DLD1 (cell line): ENCODE results near the gene SERPINC1.
"Not testable (repeated sequence)": the region's sequence is repeated elsewhere in the genome, so short reads cannot be mapped to it uniquely, and the experiment has no call there.

Source experiments
- in situ Hi-C: cut with HindIII; loops from 2 replicates; pipeline ENCODE4 v1.10.0; 2017; ENCODE audit warnings: low sequenced_read_pairs

The SERPINC1 gene

GRCh38 chr1:173917149-173917548, at the start of gene SERPINC1:
SERPINC1 (minus strand) TSS chr1:173917327; CDS start chr1:173917259, 68 bp downstream.
- in situ Hi-C loops = no loop called here

- in situ Hi-C loops = not testable (repeated sequence)
Measured at GRCh38 chr1:173965896-173966295, 48.8 kb upstream of the SERPINC1 start.

DNA sequence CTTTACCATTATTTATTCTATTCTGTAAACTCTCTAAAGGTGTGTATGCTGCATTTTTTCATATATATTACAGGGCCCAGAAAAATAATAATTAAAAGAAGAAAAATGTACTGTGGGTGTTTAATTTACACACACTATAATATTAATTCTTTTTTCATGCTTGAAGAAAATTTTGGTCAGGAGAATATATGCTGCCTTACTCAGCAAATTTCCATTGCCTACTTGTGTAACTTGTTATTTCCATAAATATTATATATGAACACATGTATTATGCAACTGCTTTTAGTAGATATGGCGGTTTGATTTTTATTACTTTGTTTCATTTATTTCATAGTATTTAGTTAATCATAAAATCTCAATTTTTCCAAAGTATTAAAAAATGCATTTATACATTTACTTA, 46.4 kb upstream of the SERPINC1 start:
- in situ Hi-C loops = no loop called here

GRCh38 chr1:173960625-173961024, 43.5 kb upstream of the SERPINC1 start:
- in situ Hi-C loops = no loop called here

DNA sequence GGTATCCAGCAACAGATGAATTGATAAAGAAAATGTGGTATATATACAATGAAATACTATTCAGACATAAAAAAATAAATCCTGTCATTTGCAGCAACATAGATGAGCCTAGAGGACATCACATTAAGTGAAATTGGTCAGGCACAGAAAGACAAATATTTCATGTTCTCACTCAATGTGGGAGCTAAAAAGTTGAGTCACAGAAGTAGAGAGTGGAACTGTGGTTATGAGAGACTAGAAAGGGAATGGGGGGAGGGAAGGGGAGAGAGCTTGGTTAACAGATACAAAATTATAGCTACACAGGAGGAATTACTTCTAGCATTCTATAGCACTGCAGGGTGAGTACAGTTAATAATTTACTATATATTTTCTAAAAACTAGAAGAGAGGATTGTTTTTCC, 37.1 kb upstream of the SERPINC1 start:
- in situ Hi-C loops = no loop called here

DNA sequence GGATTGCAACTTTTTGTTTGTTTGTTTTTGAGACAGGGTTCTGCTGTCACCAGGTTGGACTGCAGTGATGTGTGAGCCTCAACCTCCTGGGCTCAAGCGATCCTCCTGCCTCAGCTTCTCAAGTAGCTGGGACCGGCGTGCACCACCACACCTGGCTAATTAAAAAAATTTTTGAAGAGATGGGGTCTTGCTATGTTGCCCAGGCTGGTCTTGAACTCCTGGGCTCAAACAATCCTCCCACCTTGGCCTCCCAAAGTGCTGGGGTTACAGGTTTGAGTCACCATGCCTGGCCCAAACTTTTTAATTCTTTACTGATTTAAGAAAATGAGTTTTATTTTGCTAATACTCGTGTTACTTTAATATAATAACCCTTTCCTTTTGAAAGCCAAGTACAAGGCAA, 31.5 kb upstream of the SERPINC1 start:
- in situ Hi-C loops = no loop called here

GRCh38 chr1:173946380-173946921, 29.3 kb upstream of the SERPINC1 start:
- in situ Hi-C loops = no loop called here

- in situ Hi-C loops = no loop called here
Measured at GRCh38 chr1:173937062-173937461, 19.9 kb upstream of the SERPINC1 start.

DNA sequence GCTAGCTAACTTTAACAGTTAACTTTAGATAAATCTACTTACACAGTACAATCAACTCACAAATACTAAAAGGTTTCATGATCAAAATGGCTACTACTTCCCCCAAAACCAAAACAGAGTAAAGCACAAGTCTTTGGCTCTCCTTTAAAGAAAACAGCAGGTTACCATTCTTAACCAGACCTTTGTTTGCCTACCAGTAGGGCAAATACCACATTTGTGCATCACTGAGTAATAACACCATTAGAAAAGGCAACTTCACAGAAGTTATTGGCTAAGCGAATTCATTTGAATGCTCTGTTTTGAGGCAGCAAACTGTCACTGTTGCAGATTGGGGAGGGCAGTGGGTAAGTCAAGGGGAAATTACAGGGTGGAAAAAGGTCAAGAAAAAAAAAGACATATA, 17.3 kb upstream of the SERPINC1 start:
- in situ Hi-C loops = no loop called here

GRCh38 chr1:173930541-173930940, 13.4 kb upstream of the SERPINC1 start:
- in situ Hi-C loops = not testable (repeated sequence)

- in situ Hi-C loops = no loop called here
Measured at GRCh38 chr1:173925306-173926242, 8.4 kb upstream of the SERPINC1 start.

GRCh38 chr1:173920861-173921260, 3.7 kb upstream of the SERPINC1 start:
- in situ Hi-C loops = no loop called here

DNA sequence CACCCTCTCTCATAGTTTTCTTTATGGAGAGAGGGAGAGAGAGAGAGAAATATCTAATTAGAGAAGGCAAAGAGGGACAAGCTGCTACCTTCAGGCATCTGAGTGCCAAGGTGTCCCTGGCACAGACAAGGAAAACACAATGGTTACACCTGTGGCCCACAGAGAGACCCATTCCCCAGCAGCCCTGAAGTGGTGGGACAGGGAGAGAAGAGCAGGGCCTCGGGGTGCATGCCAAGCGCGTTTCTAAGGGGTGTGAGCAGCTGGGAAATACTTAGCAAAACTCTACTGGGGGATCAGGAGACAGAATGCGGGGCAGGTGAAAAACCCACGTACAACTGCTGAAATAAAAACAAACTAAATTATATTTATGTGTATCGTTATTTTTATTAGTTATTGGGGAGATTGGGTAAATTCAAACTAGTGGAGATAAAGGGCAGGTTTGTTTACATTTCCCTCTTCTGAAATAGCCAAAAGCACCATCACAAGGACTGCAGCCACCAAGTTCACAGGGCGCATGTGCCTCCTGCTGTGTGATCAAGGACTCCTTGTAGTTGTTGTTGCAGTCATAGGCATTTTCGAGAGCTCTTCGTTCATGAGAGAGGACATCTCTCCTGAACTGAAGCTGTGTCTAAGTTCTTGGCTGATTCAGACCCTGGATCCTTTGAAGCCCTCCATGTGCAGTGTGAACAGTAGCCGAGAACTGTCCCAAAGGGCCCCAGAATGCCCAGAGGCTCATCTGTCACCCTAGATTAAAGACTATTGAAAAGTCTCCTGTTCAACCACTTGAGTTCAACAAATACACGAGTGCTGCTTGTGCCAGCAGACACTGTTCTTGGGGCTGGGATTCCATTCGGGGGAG, 737 bp upstream of the SERPINC1 start:
- in situ Hi-C loops = no loop called here

DNA sequence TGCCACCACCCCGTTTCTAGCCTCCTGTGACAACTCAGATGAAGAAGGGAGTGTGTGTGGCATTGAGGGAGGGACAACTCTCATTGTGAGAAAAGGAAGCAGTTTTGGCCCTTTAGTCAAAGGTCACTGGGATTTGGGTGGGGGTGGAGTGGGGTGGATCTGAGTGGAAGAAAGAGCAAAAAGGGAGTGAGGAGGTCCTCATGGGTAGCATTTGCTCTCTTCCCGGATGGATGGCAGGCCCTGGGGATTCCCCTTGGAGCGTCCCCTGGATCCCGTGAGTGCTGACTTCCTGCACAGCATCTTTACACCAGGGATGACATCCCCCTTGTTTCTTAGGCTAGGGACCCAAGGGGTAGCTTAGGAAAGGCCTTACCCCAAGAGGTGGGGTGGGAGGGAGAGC, 460 bp downstream of the SERPINC1 start:
- in situ Hi-C loops = no loop called here

DNA sequence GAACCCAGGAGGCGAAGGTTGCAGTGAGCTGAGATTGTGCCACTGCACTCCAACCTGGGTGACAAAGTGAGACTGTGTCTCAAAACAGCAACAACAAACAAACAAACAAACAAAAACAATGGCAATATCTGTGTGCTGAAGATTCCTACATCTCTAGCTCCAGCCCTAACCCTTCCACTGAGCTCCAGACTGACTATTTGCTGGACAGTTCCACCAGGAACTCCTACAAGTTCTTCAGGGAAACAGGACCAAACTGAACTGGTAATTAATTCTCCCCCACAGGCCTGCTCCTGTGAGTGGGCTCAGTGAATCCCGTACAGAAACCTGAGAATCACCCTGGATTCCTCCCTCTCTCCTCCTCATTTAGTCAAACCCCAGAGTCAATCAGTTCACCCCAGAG, 1.5 kb downstream of the SERPINC1 start:
- in situ Hi-C loops = no loop called here

- in situ Hi-C loops = no loop called here
Measured at GRCh38 chr1:173914366-173914871, 2.7 kb downstream of the SERPINC1 start.

- in situ Hi-C loops = no loop called here
Measured at GRCh38 chr1:173913111-173913510, 4.0 kb downstream of the SERPINC1 start.

DNA sequence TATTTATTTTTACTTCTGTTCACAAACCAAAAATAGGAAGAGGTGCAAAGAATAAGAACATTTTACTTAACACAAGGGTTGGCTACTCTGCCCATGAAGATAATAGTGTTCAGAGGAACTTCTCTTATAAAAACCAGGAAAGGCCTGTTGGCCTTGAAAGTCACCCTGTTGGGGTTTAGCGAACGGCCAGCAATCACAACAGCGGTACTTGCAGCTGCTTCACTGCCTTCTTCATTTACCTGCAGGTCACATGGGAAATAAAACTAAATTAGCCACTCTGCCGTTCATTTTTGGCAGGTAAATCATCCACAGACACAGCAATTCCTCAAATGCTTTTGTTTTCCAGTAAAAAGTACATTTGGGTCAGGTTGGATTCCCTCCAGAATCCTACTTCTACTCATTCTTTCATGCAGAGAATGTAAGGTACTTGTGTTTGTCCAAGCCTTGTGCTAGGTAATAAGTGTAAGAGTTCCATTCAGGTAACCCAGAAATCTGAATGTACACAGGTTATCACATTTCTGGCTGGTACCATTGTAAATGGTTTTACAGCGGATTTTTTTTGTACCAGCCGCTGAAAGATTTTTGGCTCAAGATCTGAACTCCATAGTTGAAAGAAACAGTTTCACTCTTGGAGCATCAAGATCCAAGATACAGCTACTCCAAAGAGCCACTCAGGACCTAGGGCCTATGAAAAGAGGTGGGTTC, 13.1 kb downstream of the SERPINC1 start:
- in situ Hi-C loops = no loop called here

GRCh38 chr1:173900992-173901391, 16.1 kb downstream of the SERPINC1 start:
- in situ Hi-C loops = no loop called here

GRCh38 chr1:173900427-173900826, 16.7 kb downstream of the SERPINC1 start:
- in situ Hi-C loops = no loop called here

DNA sequence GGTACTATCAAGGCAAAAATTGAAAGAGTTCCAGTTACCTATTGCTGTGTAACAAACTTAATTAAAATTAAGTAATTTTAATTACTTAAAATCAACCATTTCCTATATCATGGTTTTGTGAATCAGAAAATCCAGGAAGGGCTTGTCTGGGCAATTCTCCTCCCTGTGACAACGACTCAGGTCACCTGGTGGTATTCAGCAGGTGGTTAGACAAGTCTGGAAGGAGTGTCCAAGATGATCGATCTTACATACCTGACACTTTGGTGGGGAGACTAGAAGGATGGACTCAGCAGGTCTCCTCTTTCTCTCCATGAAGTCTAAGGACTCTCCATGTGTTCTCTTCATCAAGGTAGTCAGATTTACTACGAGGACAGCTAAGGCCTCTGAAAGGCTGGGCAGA, 22.9 kb downstream of the SERPINC1 start:
- in situ Hi-C loops = no loop called here
